VCaP (cell line): ENCODE data around the gene ZXDB.
"Not testable (repeated sequence)": the region's sequence is repeated elsewhere in the genome, so short reads cannot be mapped to it uniquely, and the experiment has no call there.

Source experiments
- H3K27ac ChIP-seq: fragments of 450-650 bp; 2 replicates; pipeline ENCODE4 v1.5.1; 2017
- CTCF ChIP-seq: fragments of 450-650 bp; conservative IDR thresholded peaks from 2 replicates; pipeline ENCODE4 v1.5.1; 2017; ENCODE audit warnings: mild to moderate bottlenecking, moderate library complexity

The ZXDB gene

GRCh38 chrX:57591284-57592159 is at the start of gene ZXDB:
ZXDB (plus strand) TSS chrX:57592011; CDS start chrX:57592049, 38 bp downstream.
- peak within 1 kb of the TSS; percentile 82 for H3K27ac ChIP-seq

- H3K27ac ChIP-seq: no peak overlapping the region
- TF ChIP-seq CTCF: no peak
These were observed 26.6 kb upstream of the ZXDB start for GRCh38 chrX:57565198-57565597.

GRCh38 chrX:57573754-57574153 is 18.1 kb upstream of the ZXDB start:
- no peak overlapping the region for H3K27ac ChIP-seq
- TF ChIP-seq CTCF: peak; percentile 60

GRCh38 chrX:57582948-57583347 is 8.9 kb upstream of the ZXDB start:
- TF ChIP-seq CTCF: peak; percentile 45
- not testable (repeated sequence) for H3K27ac ChIP-seq

GRCh38 chrX:57583477-57583876 is 8.3 kb upstream of the ZXDB start:
- TF ChIP-seq CTCF: no peak
- no peak overlapping the region for H3K27ac ChIP-seq

GRCh38 chrX:57586360-57586759 is 5.5 kb upstream of the ZXDB start:
- no peak for TF ChIP-seq CTCF
- H3K27ac ChIP-seq: no peak overlapping the region

- no peak overlapping the region for H3K27ac ChIP-seq
- no peak for TF ChIP-seq CTCF
These were observed 4.7 kb upstream of the ZXDB start for GRCh38 chrX:57587062-57587461.

GRCh38 chrX:57587607-57588006 is 4.2 kb upstream of the ZXDB start:
- no peak for TF ChIP-seq CTCF
- H3K27ac ChIP-seq: no peak overlapping the region

GRCh38 chrX:57592160-57592893 is 516 bp downstream of the ZXDB start:
- peak overlapping the region; percentile 82 for H3K27ac ChIP-seq
